Nephron progenitor cell (in vitro differentiated cells): ENCODE results near the gene ZBTB8A.

Experiments
- DNase-seq: peaks from one replicate; pipeline ENCODE4 v3.0.0; 2021
- H3K27ac Mint-ChIP-seq: 2 replicates; pipeline ENCODE4 v1.8.0; 2021; ENCODE audit warnings: mild to moderate bottlenecking, moderate library complexity, mixed read lengths
- H3K27me3 Mint-ChIP-seq: 2 replicates; pipeline ENCODE4 v1.8.0; 2021; ENCODE audit warnings: mild to moderate bottlenecking, low read depth, mixed read lengths; ENCODE audit not compliant: poor library complexity
- H3K36me3 Mint-ChIP-seq: 2 replicates; pipeline ENCODE4 v1.8.0; 2021; ENCODE audit warnings: low read depth, mixed read lengths
- H3K4me1 Mint-ChIP-seq: 2 replicates; pipeline ENCODE4 v1.8.0; 2021; ENCODE audit warnings: mixed read lengths
- H3K4me3 Mint-ChIP-seq: 2 replicates; pipeline ENCODE4 v1.8.0; 2021; ENCODE audit warnings: mild to moderate bottlenecking, moderate library complexity, mixed read lengths
- H3K9me3 Mint-ChIP-seq: 2 replicates; pipeline ENCODE4 v1.8.0; 2021; ENCODE audit warnings: mild to moderate bottlenecking, moderate library complexity, mixed read lengths
- TF ChIP-seq, protein P1 (sequence below): fragments of 200-600 bp; sonication (generic); IDR thresholded peaks from 2 replicates; pipeline ENCODE4 v1.5.0; 2021; ENCODE audit warnings: antibody characterized with exemption

The ZBTB8A gene

DNA sequence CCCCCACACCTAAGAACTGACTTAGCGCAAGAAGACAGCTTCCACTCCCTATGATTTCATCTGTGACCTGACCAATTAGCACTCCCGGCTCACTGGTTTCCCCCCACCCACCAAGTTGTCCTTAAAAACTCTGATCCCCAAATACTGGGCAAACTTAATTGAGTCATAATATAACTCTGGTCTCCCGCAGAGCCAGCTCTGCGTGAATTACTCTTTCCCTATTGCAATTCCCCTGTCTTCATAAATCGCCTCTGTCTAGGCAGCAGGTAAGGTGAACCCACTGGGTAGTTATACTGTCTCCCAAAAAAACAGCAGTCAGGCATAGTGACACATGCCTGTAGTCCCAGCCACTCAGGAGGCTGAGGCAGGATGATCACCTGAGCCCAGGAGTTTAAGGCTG is 74.2 kb downstream of the ZBTB8A start:
- H3K9me3 Mint-ChIP-seq = no peaks in the 10 kb centered on the region
- peak overlapping the region; percentile 50 for H3K27ac Mint-ChIP-seq
- TF ChIP-seq, protein P1, sequence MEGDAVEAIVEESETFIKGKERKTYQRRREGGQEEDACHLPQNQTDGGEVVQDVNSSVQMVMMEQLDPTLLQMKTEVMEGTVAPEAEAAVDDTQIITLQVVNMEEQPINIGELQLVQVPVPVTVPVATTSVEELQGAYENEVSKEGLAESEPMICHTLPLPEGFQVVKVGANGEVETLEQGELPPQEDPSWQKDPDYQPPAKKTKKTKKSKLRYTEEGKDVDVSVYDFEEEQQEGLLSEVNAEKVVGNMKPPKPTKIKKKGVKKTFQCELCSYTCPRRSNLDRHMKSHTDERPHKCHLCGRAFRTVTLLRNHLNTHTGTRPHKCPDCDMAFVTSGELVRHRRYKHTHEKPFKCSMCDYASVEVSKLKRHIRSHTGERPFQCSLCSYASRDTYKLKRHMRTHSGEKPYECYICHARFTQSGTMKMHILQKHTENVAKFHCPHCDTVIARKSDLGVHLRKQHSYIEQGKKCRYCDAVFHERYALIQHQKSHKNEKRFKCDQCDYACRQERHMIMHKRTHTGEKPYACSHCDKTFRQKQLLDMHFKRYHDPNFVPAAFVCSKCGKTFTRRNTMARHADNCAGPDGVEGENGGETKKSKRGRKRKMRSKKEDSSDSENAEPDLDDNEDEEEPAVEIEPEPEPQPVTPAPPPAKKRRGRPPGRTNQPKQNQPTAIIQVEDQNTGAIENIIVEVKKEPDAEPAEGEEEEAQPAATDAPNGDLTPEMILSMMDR = no peak
- DNase-seq = no peak
- peaks cover 2% of the 10 kb centered on the region for H3K27me3 Mint-ChIP-seq
- H3K4me1 Mint-ChIP-seq = peaks cover 12% of the 10 kb centered on the region
- no peak overlapping the region for H3K4me3 Mint-ChIP-seq
- H3K36me3 Mint-ChIP-seq = peaks cover 11% of the 10 kb centered on the region

DNA sequence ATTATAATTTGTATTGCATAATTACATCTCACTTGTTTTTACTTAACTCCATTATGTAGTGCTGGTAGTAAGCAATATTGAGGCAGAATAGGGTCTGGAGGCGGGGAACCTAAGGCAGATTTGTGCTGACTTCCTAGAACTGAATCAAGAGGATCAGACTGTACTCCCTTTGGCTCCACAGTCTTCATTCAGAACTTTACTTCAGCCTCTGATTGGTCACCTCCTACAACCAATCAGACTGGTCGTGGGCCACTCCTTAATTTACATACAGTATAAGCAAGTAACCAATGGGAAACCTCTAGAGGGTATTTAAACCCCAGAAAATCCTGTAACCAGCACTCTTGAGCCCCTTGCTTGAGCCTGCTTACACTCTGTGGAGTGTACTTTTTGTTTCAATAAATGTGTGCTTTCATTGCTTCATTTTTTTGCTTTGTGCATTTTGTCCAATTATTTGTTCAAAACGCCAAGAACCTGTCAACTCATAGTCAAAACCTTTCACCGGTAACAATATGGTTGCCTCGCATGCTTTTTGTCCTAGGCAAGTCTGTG is 79.5 kb downstream of the ZBTB8A start:
- Mint-ChIP-seq H3K36me3 (peaks cover 52% of the 10 kb centered on the region), H3K27me3 (peaks cover 2% of the 10 kb centered on the region), H3K9me3 (peaks cover 7% of the 10 kb centered on the region), H3K27ac (no peak overlapping the region), H3K4me1 (peaks cover under 1% of the 10 kb centered on the region), H3K4me3 (no peak overlapping the region)
- TF ChIP-seq, protein P1 = no peak
- no peak for DNase-seq

DNA sequence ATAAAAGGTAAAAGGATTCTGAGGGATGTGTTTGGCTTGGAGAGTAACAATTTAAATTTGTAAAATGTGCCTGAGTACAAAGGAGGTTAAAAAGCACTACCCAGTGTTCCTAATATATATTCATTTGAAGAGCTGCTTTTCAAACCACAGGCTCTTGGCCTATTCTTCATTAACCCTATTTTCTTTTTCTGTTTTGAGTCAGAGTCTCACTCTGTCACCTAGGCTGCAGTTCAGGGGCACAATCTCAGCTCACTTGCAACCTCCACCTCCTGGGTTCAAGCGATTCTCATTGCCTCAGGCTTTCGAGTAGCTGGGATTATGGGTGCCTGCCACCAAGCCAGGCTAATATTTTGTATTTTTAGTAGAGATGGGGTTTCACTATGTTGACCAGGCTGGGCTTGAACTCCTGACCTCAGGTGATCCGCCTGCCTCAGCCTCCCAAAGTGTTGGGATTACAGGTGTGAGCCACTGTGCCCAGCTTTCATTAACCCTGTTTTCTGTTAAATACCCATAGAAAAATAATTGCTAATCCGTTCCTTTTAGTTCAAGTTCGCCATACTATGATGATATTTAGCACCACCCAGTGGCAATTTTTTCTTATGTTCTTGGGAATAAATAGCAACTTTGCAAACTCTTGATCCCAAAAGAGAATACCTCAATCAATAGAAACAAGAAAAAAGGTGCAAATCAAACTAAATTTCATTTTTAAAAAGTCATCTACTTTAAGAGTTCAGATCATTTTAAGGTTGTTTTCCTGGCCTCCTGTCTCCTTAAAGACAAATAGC is 80.7 kb downstream of the ZBTB8A start:
- TF ChIP-seq, protein P1 = no peak
- no peak for DNase-seq
- Mint-ChIP-seq H3K9me3 (peaks cover 7% of the 10 kb centered on the region), H3K36me3 (peaks cover 52% of the 10 kb centered on the region), H3K27ac (no peak overlapping the region), H3K27me3 (peaks cover 2% of the 10 kb centered on the region), H3K4me1 (no peaks in the 10 kb centered on the region), H3K4me3 (no peak overlapping the region)

DNA sequence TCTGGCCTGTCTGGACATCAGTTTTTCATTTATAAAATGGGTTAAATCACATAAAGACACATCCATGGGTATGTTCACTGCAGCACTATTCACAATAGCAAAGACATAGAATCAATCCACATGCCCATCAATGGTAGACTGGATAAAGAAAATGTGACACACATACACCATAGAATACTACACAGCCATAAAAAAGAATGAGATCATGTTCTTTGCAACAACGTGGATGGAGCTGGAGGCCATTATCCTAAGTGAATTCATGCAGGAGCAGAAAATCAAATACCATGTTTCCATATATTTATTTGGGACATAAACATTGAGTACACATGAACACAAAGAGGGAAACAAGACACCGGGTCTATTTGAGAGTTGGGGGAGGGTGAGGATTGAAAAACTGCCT is 83.0 kb downstream of the ZBTB8A start:
- DNase-seq = no peak
- Mint-ChIP-seq H3K27ac (no peak overlapping the region), H3K36me3 (peaks cover 55% of the 10 kb centered on the region)

DNA sequence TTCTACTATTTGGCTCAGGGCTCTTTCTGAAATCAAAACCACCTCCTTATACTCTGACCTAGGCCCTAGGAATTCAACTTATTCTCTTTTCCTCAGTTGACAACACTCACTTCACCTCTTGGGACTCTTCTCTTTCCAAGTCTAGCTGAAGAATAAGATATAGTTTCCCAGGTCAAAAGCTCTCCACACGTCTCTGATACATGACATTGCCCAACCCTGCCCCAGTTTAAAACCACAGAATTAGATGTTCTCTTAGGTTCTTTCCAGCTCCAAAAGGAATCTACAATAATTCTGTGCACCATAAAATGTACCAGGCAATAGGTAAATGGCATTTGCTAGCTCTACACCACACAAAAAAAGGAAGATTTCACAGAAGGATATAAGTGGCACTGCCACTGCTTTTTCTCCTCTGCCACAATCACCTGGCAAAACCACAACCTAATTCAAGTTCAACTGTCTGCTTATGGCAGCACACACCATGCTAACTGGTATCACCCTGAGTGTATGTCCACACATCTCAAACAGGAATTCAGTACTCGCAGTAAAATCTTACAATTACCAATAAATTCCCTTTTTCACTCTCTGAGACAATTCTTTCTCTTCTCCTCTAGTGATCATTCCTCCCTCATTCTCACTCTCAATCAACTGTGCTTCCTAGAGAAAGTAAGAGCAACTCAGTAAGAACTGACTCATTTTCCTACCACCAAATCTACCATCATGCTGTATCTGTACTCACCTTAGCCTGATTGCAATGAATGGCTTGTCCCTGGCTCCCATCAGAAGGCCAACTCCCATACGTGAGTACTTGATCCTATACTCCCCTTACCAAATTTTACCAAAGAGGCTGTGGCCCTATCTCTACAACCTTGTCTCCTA is 83.8 kb downstream of the ZBTB8A start:
- Mint-ChIP-seq H3K27me3 (no peaks in the 10 kb centered on the region), H3K4me3 (no peak overlapping the region), H3K27ac (peak overlapping the region; percentile 49), H3K36me3 (peaks cover 55% of the 10 kb centered on the region), H3K4me1 (no peaks in the 10 kb centered on the region), H3K9me3 (peaks cover 7% of the 10 kb centered on the region)
- TF ChIP-seq, protein P1 = no peak
- no peak for DNase-seq

More for the DNA sequence above, 83.0 kb downstream of the ZBTB8A start:
- peaks cover 7% of the 10 kb centered on the region for H3K9me3 Mint-ChIP-seq
- TF ChIP-seq, protein P1 = no peak
- H3K4me1 Mint-ChIP-seq = no peaks in the 10 kb centered on the region
- no peak overlapping the region for H3K4me3 Mint-ChIP-seq
- H3K27me3 Mint-ChIP-seq = no peaks in the 10 kb centered on the region
